SHP77 (cell line): Measurements from ENCODE around the gene ABHD10.
"Not testable (repeated sequence)": the region's sequence is repeated elsewhere in the genome, so short reads cannot be mapped to it uniquely, and the experiment has no call there.

ENCODE experiments used
- DNase-seq, 2 experiments: peaks; one replicate each; lab custom pipeline; 2025; lab: John Stamatoyannopoulos, UW

Gene ABHD10

DNA sequence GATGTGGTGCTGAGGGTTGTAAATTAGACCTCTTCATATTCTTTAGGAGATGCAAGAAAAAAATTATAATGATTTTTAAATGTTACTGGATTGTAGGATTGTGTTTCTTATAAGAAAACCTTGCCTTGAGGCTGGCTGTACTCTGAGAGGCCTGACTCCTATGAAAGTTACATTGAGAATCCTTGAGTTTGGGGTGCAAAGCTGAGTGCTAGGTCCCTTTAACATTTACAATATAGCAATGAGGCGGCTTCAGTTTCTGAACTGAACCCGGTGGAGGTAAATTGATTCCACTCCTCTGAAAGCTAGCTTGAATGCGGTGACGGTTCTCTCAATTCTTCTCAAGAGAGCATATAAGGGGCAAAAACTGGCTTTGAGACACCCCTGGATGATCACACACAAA lies 55.6 kb downstream of the ABHD10 start, which contains the start of gene TMPRSS7:
Gene TMPRSS7 (plus strand): TSS at position 301 of the 400 bp plus-strand sequence. CDS start 110 bp downstream, outside the sequence.
- no peak for DNase-seq

GRCh38 chr3:112035241-112035640 lies 56.4 kb downstream of the ABHD10 start:
- DNase-seq, result no peak

- DNase-seq, result not testable (repeated sequence)
These were observed 58.4 kb downstream of the ABHD10 start for GRCh38 chr3:112037194-112037593.

DNA sequence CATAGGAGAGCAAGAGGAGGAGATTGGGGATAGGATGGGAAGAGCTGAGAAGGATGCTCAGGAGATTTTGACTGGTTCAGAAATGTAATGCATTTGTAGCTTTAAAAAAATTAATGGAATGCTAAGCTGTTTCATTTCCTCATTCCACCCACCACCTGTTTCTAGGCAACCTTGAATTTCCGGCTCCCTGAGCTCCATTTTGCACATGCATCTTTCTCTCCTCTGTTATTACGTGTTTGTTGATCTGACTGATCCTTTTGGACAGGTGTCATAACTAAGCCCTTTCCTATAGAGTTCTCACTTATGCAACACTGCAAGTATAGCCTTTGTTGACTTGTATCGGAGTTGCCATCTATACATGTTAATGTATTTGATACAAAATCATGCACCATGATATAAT lies 60.0 kb downstream of the ABHD10 start:
- no peak for DNase-seq

DNA sequence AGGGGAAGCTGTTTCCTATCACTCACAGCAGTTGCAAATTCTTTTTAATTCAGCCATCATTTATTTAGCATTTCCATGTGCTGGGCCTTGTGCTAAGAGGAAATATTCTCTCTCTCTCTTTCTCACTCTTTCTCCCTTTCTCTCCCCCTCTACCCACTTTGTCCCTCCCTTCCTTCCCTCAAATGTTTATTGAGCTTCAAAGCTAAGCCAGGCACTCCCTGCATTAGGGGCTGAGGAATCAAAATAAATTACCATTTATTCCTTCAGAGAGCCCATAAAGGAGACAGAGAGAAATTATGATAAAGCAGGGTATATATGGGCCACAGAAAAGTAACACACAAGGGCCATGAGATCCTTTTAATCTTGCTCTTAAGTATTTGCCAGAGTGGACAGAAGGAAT lies 62.5 kb downstream of the ABHD10 start:
- DNase-seq, result no peak

GRCh38 chr3:112042842-112043280 lies 64.0 kb downstream of the ABHD10 start:
- peak; percentile 93 to 97 for DNase-seq
